Endothelial cell of coronary artery (primary cell): Measurements from ENCODE around the gene TMEM132D. TPM values are rescaled to one million over a fixed set of nuclear protein-coding genes. Genes with fewer than 3 reads are reported as not detected.

Experiments
- total RNA-seq: library from RNA; depleted of rRNA; stranded (reverse); fragments of >200 nt; gene quantifications from 2 replicates; pipeline ENCODE4 v1.2.3, GENCODE V29; 2014

TMEM132D gene
- total RNA-seq: not detected in 2 replicates

DNA sequence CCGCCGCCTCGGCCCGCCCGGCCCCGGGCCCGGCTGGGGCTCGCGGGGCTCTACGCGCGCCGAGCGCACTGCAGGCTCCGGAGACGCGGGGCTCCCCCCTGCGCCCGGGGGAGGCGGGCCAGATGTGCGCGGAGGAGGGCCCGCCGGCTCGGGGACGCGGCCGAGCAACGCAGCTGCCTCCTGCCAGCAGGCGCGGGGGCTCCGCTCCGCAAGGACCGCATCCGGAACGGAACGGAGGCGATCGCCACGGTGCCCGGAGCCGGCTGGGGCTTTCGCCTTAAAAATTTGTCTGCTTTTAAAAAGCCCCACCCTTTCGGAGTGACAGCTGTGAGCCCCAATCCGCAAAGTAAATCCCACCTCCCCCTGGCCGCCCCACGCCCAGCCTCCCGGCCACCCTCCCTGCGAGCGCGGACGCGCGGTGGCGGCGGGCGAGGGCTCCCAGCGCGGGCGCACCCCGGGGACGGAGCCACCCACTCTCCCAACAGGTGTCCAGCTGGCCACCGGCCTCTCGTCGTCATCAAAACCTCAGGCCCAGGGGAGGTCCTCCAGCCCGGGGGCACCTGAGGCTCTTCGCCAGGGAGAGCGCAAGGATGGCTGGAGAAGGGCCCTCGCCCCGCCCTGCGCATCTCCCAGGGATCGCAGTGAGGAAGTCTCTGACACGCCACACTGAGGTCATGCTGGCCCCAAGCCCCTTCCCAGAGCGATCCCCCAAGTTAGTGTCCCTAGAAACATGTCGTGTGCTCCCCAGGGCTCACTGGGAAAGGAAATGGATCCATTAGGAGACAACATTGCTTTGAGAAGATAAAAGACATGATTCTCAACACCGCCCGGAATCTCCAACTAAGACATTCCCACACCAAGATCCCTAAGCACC, at the start of gene TMEM132D:
TSS of gene TMEM132D (minus strand) at position 70 of the 874 bp plus-strand sequence.

